GM12878 (cell line): ENCODE data around the gene KCNK1. TPM values are rescaled to one million over a fixed set of nuclear protein-coding genes. Genes with fewer than 3 reads are reported as not detected.

Experiments used
- ATAC-seq: fragments of 200-7000 bp; cut with Tn5 transposase; 3 replicates; pipeline ENCODE4 v1.9.1; 2020; ENCODE audit warnings: mild to moderate bottlenecking, moderate library complexity
- BruUV-seq: library from RNA; stranded (reverse); fragments of 400-500 nt; replicated peaks from 2 replicates; lab custom pipeline; 2021; lab: Mats Ljungman, UMichigan
- CTCF ChIA-PET: fragments of 300-600 bp; sonication (Branson Sonifier 250); formaldehyde crosslinking; extraction: SDS; loops from one replicate; lab custom pipeline; 2021; ENCODE audit warnings: inconsistent platforms; lab: Yijun Ruan, JAX
- POLR2A ChIA-PET: fragments of 350-600 bp; formaldehyde crosslinking; extraction: SDS; loops from one replicate; lab custom pipeline; 2021; ENCODE audit warnings: inconsistent platforms; lab: Charles Lee
- RAD21 ChIA-PET: fragments of 300-600 bp; sonication (Branson Sonifier 250); formaldehyde crosslinking; loops from one replicate; lab custom pipeline; 2023; ENCODE audit warnings: antibody characterized with exemption; ENCODE audit not compliant: unreplicated experiment; lab: Charles Lee
- SMC1A ChIA-PET: fragments of 300-600 bp; sonication (Branson Sonifier 250); formaldehyde crosslinking; loops from one replicate; lab custom pipeline; 2023; ENCODE audit not compliant: unreplicated experiment, uncharacterized antibody; lab: Charles Lee
- DNase-seq: peaks from one replicate; pipeline ENCODE4 v3.0.0-alpha.2; 2011; ENCODE audit warnings: low read depth, low spot score
- FAIRE-seq: peaks from 3 replicates; lab custom pipeline; 2011; peaks lifted over from hg19 to GRCh38; lab: Jason Lieb, UNC
- H2AFZ ChIP-seq: 2 replicates; pipeline ENCODE4 v1.6.0; 2011; ENCODE audit warnings: low read depth, low read length, control low read depth; ENCODE audit not compliant: control insufficient read depth
- H3K27ac ChIP-seq: 2 replicates; pipeline ENCODE4 v1.5.1; 2011; ENCODE audit warnings: control low read depth; ENCODE audit not compliant: control insufficient read depth, insufficient read depth
- H3K27me3 ChIP-seq, 2 experiments: replicated peaks in 1 of 2; 2 replicates each; pipeline versions ENCODE4 v1.6.0 to v1.6.1; 2011; ENCODE audit warnings: low read length in 1 of 2; ENCODE audit not compliant: control insufficient read depth in 2 of 2, insufficient read depth in 2 of 2
- H3K36me3 ChIP-seq, 2 experiments: 2 replicates each; pipeline ENCODE4 v1.5.1; 2011; ENCODE audit warnings: low read length in 1 of 2; ENCODE audit not compliant: control insufficient read depth in 2 of 2, insufficient read depth in 2 of 2
- H3K4me1 ChIP-seq: 2 replicates; pipeline ENCODE4 v1.6.1; 2011; ENCODE audit warnings: mild to moderate bottlenecking, low read length, moderate library complexity, mixed read lengths; ENCODE audit not compliant: control insufficient read depth, insufficient read depth
- H3K4me2 ChIP-seq: 2 replicates; pipeline ENCODE4 v1.6.0; 2011; ENCODE audit warnings: control low read depth; ENCODE audit not compliant: control insufficient read depth, insufficient read depth
- H3K4me3 ChIP-seq: fragments of 200-600 bp; sonication (generic); 2 replicates; pipeline ENCODE4 v1.5.1; 2016
- H3K79me2 ChIP-seq: 2 replicates; pipeline ENCODE4 v1.6.0; 2011; ENCODE audit warnings: low read length; ENCODE audit not compliant: control insufficient read depth, insufficient read depth
- H3K9ac ChIP-seq: 2 replicates; pipeline ENCODE4 v1.8.0; 2011; ENCODE audit warnings: low read length, control low read depth, mixed read lengths; ENCODE audit not compliant: control insufficient read depth, insufficient read depth
- H3K9me3 ChIP-seq: replicated peaks from 3 replicates; pipeline ENCODE4 v1.5.1; 2011; ENCODE audit warnings: mild to moderate bottlenecking, low read length; ENCODE audit not compliant: control insufficient read depth, insufficient read depth
- H4K20me1 ChIP-seq: 2 replicates; pipeline ENCODE4 v1.6.0; 2011; ENCODE audit not compliant: control insufficient read depth, insufficient read depth
- E2F4 ChIP-seq: IDR thresholded peaks from 2 replicates; pipeline ENCODE4 v1.6.1; 2012; ENCODE audit warnings: low read depth, low read length, improper control_type of control experiment
- HDAC2 ChIP-seq: fragments of 200-600 bp; sonication (generic); IDR thresholded peaks from 2 replicates; pipeline ENCODE4 v1.6.1; 2017
- KDM1A ChIP-seq: fragments of 200-600 bp; sonication (generic); IDR thresholded peaks from 2 replicates; pipeline ENCODE4 v1.6.1; 2016; ENCODE audit warnings: borderline replicate concordance
- MLLT1 ChIP-seq: fragments of 450-650 bp; IDR thresholded peaks from 2 replicates; pipeline ENCODE4 v1.6.1; 2016; ENCODE audit warnings: mild to moderate bottlenecking
- MYB ChIP-seq: fragments of 150-350 bp; IDR thresholded peaks from 2 replicates; pipeline ENCODE4 v1.6.1; 2014; ENCODE audit warnings: mild to moderate bottlenecking, low read depth, low read length, borderline replicate concordance
- POLR2A ChIP-seq: IDR thresholded peaks from 2 replicates; pipeline ENCODE4 v1.6.1; 2011; ENCODE audit warnings: low read depth, mild to moderate bottlenecking, low read length
- POLR2AphosphoS2 ChIP-seq: IDR thresholded peaks from 2 replicates; pipeline ENCODE4 v1.6.1; 2011; ENCODE audit warnings: low read depth, mild to moderate bottlenecking, low read length, improper control_type of control experiment, moderate library complexity
- POLR2AphosphoS5 ChIP-seq: IDR thresholded peaks from 2 replicates; pipeline ENCODE4 v1.6.1; 2011; ENCODE audit warnings: mild to moderate bottlenecking, low read length, inconsistent platforms
- RELB ChIP-seq: fragments of 450-650 bp; IDR thresholded peaks from 2 replicates; pipeline ENCODE4 v1.6.1; 2017; ENCODE audit warnings: low read depth, mild to moderate bottlenecking, moderate library complexity
- SMAD1 ChIP-seq: fragments of 450-650 bp; IDR thresholded peaks from 2 replicates; pipeline ENCODE4 v1.6.1; 2018; ENCODE audit warnings: mild to moderate bottlenecking, low read depth; ENCODE audit not compliant: partially characterized antibody
- WGBS: methylation state at CpG from one replicate; pipeline ENCODE4 v1.1.6; 2016; ENCODE audit warnings: low lambda C conversion rate; ENCODE audit not compliant: insufficient replicate concordance, insufficient coverage; ENCODE audit errors: missing lambda C conversion rate; 5-methylcytosine and 5-hydroxymethylcytosine counted together
- in situ Hi-C: fragments of 300-500 bp; cut with MboI; formaldehyde crosslinking; loops from 9 replicates; pipeline ENCODE4 v1.14.3; 2018; ENCODE audit warnings: mixed read lengths
- intact Hi-C: fragments of 100-400 bp; cut with micrococcal nuclease; formaldehyde crosslinking; loops from one replicate; pipeline ENCODE4 v1.14.2; 2022; ENCODE audit not compliant: unreplicated experiment
- polyA plus RNA-seq, 11 experiments: library from polyadenylated mRNA; depleted of rRNA in 4 of 11; unstranded in 6 of 11; stranded (reverse) in 5 of 11; fragments of >200 nt; fragmentation: Nextera tagmentation in 4 of 11; fragmentation: Illumina TruSeq in 1 of 11; extraction: Ambion mirVana in 4 of 11; extraction: Trizol in 1 of 11; gene quantifications; 1 replicate in 1 of 11; 2 replicates in 10 of 11; pipeline versions ENCODE4 v1.2.1 to v1.2.3, GENCODE V29; 2011 to 2016; ENCODE audit warnings: inconsistent platforms in 2 of 11, missing spikeins in 2 of 11, low read depth in 1 of 11
- total RNA-seq, 4 experiments: library from RNA; depleted of rRNA in 3 of 4; stranded (reverse); fragments of >200 nt in 3 of 4; fragmentation: Illumina TruSeq in 1 of 4; extraction: Trizol in 1 of 4; gene quantifications; 2 replicates each; pipeline versions ENCODE4 v1.2.1 to v1.2.3, GENCODE V29; 2013 to 2021

The KCNK1 gene
- total and polyA plus RNA-seq, 10 of the 15 experiments (the other 5 are each of a cell fraction or from before 2014, with no cell fraction given): 9.4 to 27.6 (median 15.1) TPM

- TF ChIP-seq E2F4: no peak
- TF ChIP-seq, all 136 proteins: peak for 0
These were observed 40.9 kb downstream of the KCNK1 start (continued) for GRCh38 chr1:233654658-233655280.

GRCh38 chr1:233655301-233655740 is 41.4 kb downstream of the KCNK1 start:
- CTCF ChIA-PET: no interaction called here
- no peaks in the 10 kb centered on the region for H3K27me3 ChIP-seq
- in situ Hi-C loops (no loop called here), intact Hi-C loops (no loop called here)
- no peak overlapping the region for H3K4me2 ChIP-seq
- SMC1A ChIA-PET: interaction anchor here (1.0 to 2.4 kb wide), 9 partner anchors 9 to 196 kb away, joined by 3 to 9 read pairs (median 4); no protein-coding TSS in a partner anchor
- no peaks in the 10 kb centered on the region for H3K79me2 ChIP-seq
- TF ChIP-seq POLR2AphosphoS2 (no peak), SMAD1 (no peak), POLR2A (no peak), MLLT1 (no peak), KDM1A (no peak), POLR2AphosphoS5 (no peak), HDAC2 (no peak), RELB (no peak), MYB (no peak)
- BruUV-seq: no TSS peak
- DNase-seq: no peak
- no peak for FAIRE-seq
- RAD21 ChIA-PET: interaction anchor here (0.6 to 1.0 kb wide), 2 partner anchors 9 to 215 kb away, joined by 3 read pairs; no protein-coding TSS in a partner anchor
- no peak overlapping the region for H2AFZ ChIP-seq
- no peaks in the 10 kb centered on the region for H4K20me1 ChIP-seq
- no peak overlapping the region for H3K9ac ChIP-seq
- POLR2A ChIA-PET: no interaction called here
- no peak overlapping the region for H3K4me3 ChIP-seq
- no peaks in the 10 kb centered on the region for H3K4me1 ChIP-seq
- peak; percentile 47 for ATAC-seq
- WGBS: 67% methylated on average over 4 of the region's 4 CpGs
- H3K36me3 ChIP-seq: peaks cover 0 to 1% of the 10 kb centered on the region in 2 experiments; a peak in 1 of 4 replicates
- H3K27ac ChIP-seq: no peak overlapping the region
- no peaks in the 10 kb centered on the region for H3K9me3 ChIP-seq
